Measurements from ENCODE around the gene DGCR2.
"Not testable (repeated sequence)": the region's sequence is repeated elsewhere in the genome, so short reads cannot be mapped to it uniquely, and the experiment has no call there.

DGCR2 gene

GRCh38 chr22:19075404-19075803 is 46.8 kb downstream of the DGCR2 start:
- no peak overlapping the region for H2AFZ ChIP-seq (ENCODE audit: low read depth, low read length)
- H3K4me2 ChIP-seq (ENCODE audit: low read length) = no peak overlapping the region
- H3K27me3 ChIP-seq (ENCODE audit: low read depth, low read length) = no peaks in the 10 kb centered on the region
- H3K9ac ChIP-seq (ENCODE audit: low read length) = no peak overlapping the region
- H4K20me1 ChIP-seq (ENCODE audit: insufficient read depth, low read length) = peaks cover 10% of the 10 kb centered on the region; the same call in 1 of the 2 replicates
- H3K36me3 ChIP-seq (replicated peaks; ENCODE audit: low read depth, low read length) = peaks cover 21% of the 10 kb centered on the region
- no peak overlapping the region for H3K27ac ChIP-seq (ENCODE audit: low read length)
- H3K9me3 ChIP-seq (ENCODE audit: insufficient read depth, low read length) = no peaks in the 10 kb centered on the region
- TF ChIP-seq EZH2phosphoT487 (IDR thresholded peaks at IDR 0.05; ENCODE audit: low read depth) = no peak
- H3K4me3 ChIP-seq (ENCODE audit: low read length) = no peak overlapping the region
- H3K4me1 ChIP-seq (ENCODE audit: low read length) = no peaks in the 10 kb centered on the region
- peaks cover 3% of the 10 kb centered on the region; the same call in 1 of the 2 replicates for H3K79me2 ChIP-seq (ENCODE audit: low read length)

- not testable (repeated sequence) for H3K27ac ChIP-seq (ENCODE audit: low read length); H3K9me3 ChIP-seq (ENCODE audit: insufficient read depth, low read length); H3K27me3 ChIP-seq (ENCODE audit: low read depth, low read length); H4K20me1 ChIP-seq (ENCODE audit: insufficient read depth, low read length); H3K4me3 ChIP-seq (ENCODE audit: low read length); H3K4me2 ChIP-seq (ENCODE audit: low read length); H2AFZ ChIP-seq (ENCODE audit: low read depth, low read length); H3K9ac ChIP-seq (ENCODE audit: low read length); H3K4me1 ChIP-seq (ENCODE audit: low read length); H3K79me2 ChIP-seq (ENCODE audit: low read length)
- H3K36me3 ChIP-seq (replicated peaks; ENCODE audit: low read depth, low read length) = peaks cover 17% of the 10 kb centered on the region
Observed at GRCh38 chr22:19072853-19073252, 49.4 kb downstream of the DGCR2 start.

DNA sequence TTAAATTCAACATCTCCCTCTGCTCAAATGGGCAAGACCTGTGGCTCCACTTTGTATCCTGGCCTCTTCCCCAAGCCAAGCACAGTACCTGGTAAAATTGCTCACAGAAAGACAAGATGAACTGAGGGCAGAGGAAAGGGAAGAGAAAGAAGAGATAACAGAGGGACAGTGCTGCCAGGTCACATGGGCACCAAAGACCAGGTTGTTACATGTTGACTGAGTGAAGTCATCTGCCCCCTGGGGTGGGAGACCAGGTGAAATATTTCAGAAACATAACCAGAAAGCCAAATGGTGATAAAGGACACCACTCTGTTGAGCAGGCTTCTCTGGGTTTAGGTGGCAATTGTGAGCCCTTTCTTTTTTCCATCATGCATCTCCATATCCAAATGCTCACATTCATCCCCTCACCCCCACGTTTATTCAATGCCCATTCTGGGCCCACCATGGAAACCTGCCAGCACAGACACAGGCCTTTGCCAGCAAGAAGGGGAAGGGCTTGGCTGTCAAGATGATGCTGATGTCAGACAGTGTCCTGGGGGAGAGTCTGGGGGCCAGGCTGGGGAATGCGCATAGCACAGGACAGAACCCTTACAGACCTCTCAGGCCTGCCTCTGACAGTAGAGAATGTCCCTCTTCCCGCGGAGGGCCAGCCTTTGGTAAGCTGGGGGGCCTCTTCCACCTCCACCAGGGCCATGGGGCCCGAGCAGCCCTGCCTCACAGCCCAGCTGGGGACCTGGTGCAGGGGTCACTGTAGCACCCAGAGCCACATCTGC is 51.6 kb downstream of the DGCR2 start:
- no peak overlapping the region for H3K9ac ChIP-seq (ENCODE audit: low read length)
- no peaks in the 10 kb centered on the region for H3K9me3 ChIP-seq (ENCODE audit: insufficient read depth, low read length)
- no peak overlapping the region for H3K27ac ChIP-seq (ENCODE audit: low read length)
- H2AFZ ChIP-seq (ENCODE audit: low read depth, low read length) = no peak overlapping the region
- H3K79me2 ChIP-seq (ENCODE audit: low read length) = peaks cover 3% of the 10 kb centered on the region; the same call in 1 of the 2 replicates
- H4K20me1 ChIP-seq (ENCODE audit: insufficient read depth, low read length) = no peaks in the 10 kb centered on the region
- no peak for TF ChIP-seq CTCF (IDR thresholded peaks at IDR 0.05; ENCODE audit: low read depth, low read length)
- no peak for TF ChIP-seq EZH2phosphoT487 (IDR thresholded peaks at IDR 0.05; ENCODE audit: low read depth)
- H3K27me3 ChIP-seq (ENCODE audit: low read depth, low read length) = no peaks in the 10 kb centered on the region
- no peaks in the 10 kb centered on the region for H3K4me1 ChIP-seq (ENCODE audit: low read length)
- peaks cover 28% of the 10 kb centered on the region for H3K36me3 ChIP-seq (replicated peaks; ENCODE audit: low read depth, low read length)
- H3K4me2 ChIP-seq (ENCODE audit: low read length) = no peak overlapping the region
- no peak overlapping the region for H3K4me3 ChIP-seq (ENCODE audit: low read length)

GRCh38 chr22:19069451-19069850 is 52.8 kb downstream of the DGCR2 start:
- peaks cover 3% of the 10 kb centered on the region; the same call in 1 of the 2 replicates for H3K79me2 ChIP-seq (ENCODE audit: low read length)
- H3K27ac ChIP-seq (ENCODE audit: low read length) = no peak overlapping the region
- H3K9ac ChIP-seq (ENCODE audit: low read length) = no peak overlapping the region
- no peak overlapping the region for H3K4me3 ChIP-seq (ENCODE audit: low read length)
- no peaks in the 10 kb centered on the region for H3K4me1 ChIP-seq (ENCODE audit: low read length)
- H3K36me3 ChIP-seq (replicated peaks; ENCODE audit: low read depth, low read length) = peaks cover 37% of the 10 kb centered on the region
- H3K4me2 ChIP-seq (ENCODE audit: low read length) = no peak overlapping the region
- H3K27me3 ChIP-seq (ENCODE audit: low read depth, low read length) = no peaks in the 10 kb centered on the region
- no peaks in the 10 kb centered on the region for H3K9me3 ChIP-seq (ENCODE audit: insufficient read depth, low read length)
- H2AFZ ChIP-seq (ENCODE audit: low read depth, low read length) = no peak overlapping the region
- H4K20me1 ChIP-seq (ENCODE audit: insufficient read depth, low read length) = no peaks in the 10 kb centered on the region
- TF ChIP-seq EZH2phosphoT487 (IDR thresholded peaks at IDR 0.05; ENCODE audit: low read depth) = no peak
- no peak for TF ChIP-seq CTCF (IDR thresholded peaks at IDR 0.05; ENCODE audit: low read depth, low read length)

DNA sequence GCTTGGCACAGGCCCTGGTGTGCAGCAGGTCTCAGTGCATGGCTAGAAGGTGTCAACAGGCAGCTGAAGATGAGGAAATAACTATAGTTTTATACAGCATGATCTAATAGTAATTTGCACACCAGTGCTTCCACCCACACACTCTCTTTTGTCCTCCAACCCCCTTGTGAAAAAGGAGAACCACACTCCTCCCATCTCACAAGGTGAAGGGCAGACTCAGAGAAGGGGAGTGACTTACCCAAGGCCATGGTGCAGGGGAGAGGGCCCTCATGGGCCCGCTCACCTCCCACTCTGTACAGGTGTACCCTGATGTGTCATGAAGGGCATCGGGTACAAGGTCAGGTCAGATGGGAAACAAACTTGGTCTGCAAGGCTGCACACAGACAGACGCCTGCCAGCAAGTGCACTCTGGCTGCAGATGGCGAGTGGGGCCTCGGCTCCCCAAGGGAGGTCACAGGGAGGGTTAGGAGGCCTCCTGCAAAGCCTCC is 53.4 kb downstream of the DGCR2 start:
- H3K4me3 ChIP-seq (ENCODE audit: low read length) = no peak overlapping the region
- H2AFZ ChIP-seq (ENCODE audit: low read depth, low read length) = no peak overlapping the region
- H3K4me1 ChIP-seq (ENCODE audit: low read length) = no peaks in the 10 kb centered on the region
- H3K27ac ChIP-seq (ENCODE audit: low read length) = no peak overlapping the region
- H3K79me2 ChIP-seq (ENCODE audit: low read length) = peaks cover 3% of the 10 kb centered on the region; the same call in 1 of the 2 replicates
- no peaks in the 10 kb centered on the region for H4K20me1 ChIP-seq (ENCODE audit: insufficient read depth, low read length)
- no peak overlapping the region for H3K4me2 ChIP-seq (ENCODE audit: low read length)
- H3K9me3 ChIP-seq (ENCODE audit: insufficient read depth, low read length) = no peaks in the 10 kb centered on the region
- no peaks in the 10 kb centered on the region for H3K27me3 ChIP-seq (ENCODE audit: low read depth, low read length)
- no peak for TF ChIP-seq CTCF (IDR thresholded peaks at IDR 0.05; ENCODE audit: low read depth, low read length)
- TF ChIP-seq EZH2phosphoT487 (IDR thresholded peaks at IDR 0.05; ENCODE audit: low read depth) = no peak
- H3K9ac ChIP-seq (ENCODE audit: low read length) = no peak overlapping the region
- peaks cover 43% of the 10 kb centered on the region for H3K36me3 ChIP-seq (replicated peaks; ENCODE audit: low read depth, low read length)

Data from OCI-LY3 (cell line).